ENCODE data around the gene MYLK. TPM values are rescaled to one million over a fixed set of nuclear protein-coding genes. Genes with fewer than 3 reads are reported as not detected.

The MYLK gene
- total RNA-seq, 4 donors from 2014 or later, result 24.6 to 47.0 (median 39.2) TPM

DNA sequence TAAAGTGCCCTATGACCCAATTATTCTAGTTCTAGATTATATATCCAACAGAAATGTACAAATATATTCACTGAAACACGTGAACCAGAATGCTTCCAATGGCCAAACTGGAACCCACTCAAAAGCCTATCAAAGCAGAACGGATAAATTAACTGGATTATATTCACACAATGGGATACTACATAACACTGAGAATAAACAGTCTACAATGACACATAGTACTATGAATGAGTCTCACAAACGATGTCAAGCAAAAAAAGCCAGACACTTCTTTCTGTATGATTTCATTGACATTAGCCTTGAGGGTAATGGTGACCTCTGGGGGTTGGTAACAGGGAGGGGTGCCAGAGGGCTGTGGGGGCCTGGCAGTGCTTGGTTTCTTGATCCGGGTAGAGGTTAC lies 248.4 kb downstream of the MYLK start:
- no peak for TF ChIP-seq EP300 (IDR thresholded peaks at IDR 0.05)
- no peak for TF ChIP-seq POLR2A (IDR thresholded peaks at IDR 0.05)
- TF ChIP-seq, protein P1, sequence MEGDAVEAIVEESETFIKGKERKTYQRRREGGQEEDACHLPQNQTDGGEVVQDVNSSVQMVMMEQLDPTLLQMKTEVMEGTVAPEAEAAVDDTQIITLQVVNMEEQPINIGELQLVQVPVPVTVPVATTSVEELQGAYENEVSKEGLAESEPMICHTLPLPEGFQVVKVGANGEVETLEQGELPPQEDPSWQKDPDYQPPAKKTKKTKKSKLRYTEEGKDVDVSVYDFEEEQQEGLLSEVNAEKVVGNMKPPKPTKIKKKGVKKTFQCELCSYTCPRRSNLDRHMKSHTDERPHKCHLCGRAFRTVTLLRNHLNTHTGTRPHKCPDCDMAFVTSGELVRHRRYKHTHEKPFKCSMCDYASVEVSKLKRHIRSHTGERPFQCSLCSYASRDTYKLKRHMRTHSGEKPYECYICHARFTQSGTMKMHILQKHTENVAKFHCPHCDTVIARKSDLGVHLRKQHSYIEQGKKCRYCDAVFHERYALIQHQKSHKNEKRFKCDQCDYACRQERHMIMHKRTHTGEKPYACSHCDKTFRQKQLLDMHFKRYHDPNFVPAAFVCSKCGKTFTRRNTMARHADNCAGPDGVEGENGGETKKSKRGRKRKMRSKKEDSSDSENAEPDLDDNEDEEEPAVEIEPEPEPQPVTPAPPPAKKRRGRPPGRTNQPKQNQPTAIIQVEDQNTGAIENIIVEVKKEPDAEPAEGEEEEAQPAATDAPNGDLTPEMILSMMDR (IDR thresholded peaks at IDR 0.05), result no peak
- TF ChIP-seq POLR2AphosphoS5 (IDR thresholded peaks at IDR 0.05), result no peak
- Histone ChIP-seq H3K27ac (no peak overlapping the region), H3K4me1 (peaks cover 8% of the 10 kb centered on the region), H3K9me3 (no peaks in the 10 kb centered on the region), H3K36me3 (peaks cover 19% of the 10 kb centered on the region), H3K4me3 (no peak overlapping the region), H3K27me3 (no peaks in the 10 kb centered on the region)
- no peak for DNase-seq (ENCODE audit: low spot score in 2 of 2)
- WGBS, result 51% methylated on average over 4 of the region's 4 CpGs

DNA sequence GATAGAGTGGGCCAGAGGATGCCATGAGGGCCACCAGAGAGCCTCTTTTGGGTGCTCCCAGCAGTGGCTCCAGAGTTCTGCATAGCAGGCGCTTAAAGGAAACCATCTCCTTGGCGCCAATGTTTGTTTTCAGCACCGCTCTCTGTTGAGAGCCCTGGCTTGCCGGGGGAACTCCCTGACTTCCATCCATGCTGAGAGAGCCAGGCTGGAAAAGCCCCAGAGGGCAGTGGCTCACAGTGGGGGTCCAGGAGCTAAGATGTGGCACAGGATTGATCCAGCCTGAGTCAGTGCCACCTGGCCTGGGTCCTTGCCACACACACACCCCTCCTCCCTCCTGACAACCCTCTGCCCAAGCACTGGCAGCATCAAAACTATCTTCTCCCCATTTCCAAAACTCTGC lies 248.9 kb downstream of the MYLK start:
- DNase-seq (ENCODE audit: low spot score in 2 of 2), result no peak
- H3K4me1 ChIP-seq, result peaks cover 8% of the 10 kb centered on the region
- TF ChIP-seq POLR2AphosphoS5 (IDR thresholded peaks at IDR 0.05) (no peak), EP300 (IDR thresholded peaks at IDR 0.05) (no peak), POLR2A (IDR thresholded peaks at IDR 0.05) (no peak)
- TF ChIP-seq, protein P1 (IDR thresholded peaks at IDR 0.05), result no peak
- H3K27ac ChIP-seq, result no peak overlapping the region
- H3K36me3 ChIP-seq, result peaks cover 18% of the 10 kb centered on the region
- no peak overlapping the region for H3K4me3 ChIP-seq
- WGBS, result 58% methylated on average over 4 of the region's 4 CpGs
- H3K9me3 ChIP-seq, result no peaks in the 10 kb centered on the region
- no peaks in the 10 kb centered on the region for H3K27me3 ChIP-seq

DNA sequence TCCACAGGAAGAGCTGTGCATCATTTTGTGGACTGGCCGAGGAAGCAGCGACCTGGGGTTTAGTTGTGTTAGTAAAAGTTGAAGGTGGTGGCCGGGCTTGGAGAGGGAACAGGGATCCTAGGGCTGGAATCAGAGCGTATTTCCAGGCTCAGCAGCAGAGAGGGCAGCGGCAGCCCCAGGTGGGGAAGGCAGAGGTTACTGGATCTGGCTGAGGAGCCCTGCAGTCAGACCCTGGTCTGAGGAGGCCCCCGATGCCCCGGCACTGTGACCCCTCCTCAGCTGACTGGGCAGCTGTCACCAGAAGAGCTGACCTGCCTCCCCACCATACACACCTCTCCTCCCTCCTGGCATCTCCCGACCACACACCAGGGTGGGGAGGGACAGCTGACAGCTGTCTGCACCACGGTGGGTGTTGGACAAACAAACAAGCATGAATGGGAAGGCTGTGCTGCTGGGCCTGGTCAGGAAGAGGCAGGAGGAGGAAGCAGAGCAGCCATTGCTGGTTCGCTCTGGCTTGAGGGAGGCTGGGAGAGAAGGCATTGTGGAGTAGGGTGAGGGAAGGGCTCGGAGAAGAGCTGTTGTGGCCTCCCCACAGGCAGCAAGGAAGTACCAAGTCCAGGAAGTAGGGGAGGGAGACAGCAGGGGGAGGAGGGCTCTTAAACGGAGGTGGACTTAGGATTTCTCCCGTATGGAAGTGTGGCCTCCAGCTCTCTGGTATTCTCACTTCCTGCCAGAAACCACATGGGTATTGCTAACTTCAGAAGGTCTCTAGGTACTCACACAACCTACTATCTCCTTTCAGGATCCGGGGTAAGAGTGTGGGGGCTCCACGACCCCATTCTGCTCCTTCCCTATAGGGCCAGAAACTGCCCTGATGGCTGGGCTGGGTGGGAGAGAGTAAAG lies 249.7 kb downstream of the MYLK start:
- whole genome bisulfite sequencing, result 80% methylated on average over 12 of the region's 15 CpGs
- DNase-seq (ENCODE audit: low spot score in 2 of 2), result no peak
- peaks cover 14% of the 10 kb centered on the region for H3K36me3 ChIP-seq
- H3K27me3 ChIP-seq, result no peaks in the 10 kb centered on the region
- TF ChIP-seq EP300 (IDR thresholded peaks at IDR 0.05), result no peak
- TF ChIP-seq POLR2AphosphoS5 (IDR thresholded peaks at IDR 0.05), result no peak
- TF ChIP-seq POLR2A (IDR thresholded peaks at IDR 0.05), result no peak
- TF ChIP-seq, protein P1 (IDR thresholded peaks at IDR 0.05), result no peak
- peaks cover 8% of the 10 kb centered on the region for H3K4me1 ChIP-seq
- no peaks in the 10 kb centered on the region for H3K9me3 ChIP-seq
- H3K27ac ChIP-seq, result no peak overlapping the region
- no peak overlapping the region for H3K4me3 ChIP-seq

DNA sequence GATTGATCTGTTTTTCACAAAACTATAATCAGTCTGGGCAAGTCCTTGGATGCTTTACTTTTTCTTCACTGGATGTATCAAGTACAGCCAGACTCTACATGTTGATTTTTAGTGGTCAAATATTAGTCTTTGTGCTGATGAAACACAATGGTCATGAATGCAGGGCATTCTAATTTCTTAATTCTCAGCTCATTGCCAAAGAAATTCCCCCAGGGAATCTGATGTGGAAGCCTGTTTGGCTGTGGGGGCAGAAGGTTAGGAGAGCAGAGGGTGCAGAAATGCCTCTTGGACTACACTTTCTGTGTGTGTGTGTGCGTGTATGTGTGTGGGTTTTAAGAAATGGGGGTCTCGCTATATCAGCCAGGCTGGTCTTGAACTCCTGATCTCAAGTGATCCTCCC lies 250.6 kb downstream of the MYLK start:
- H3K27ac ChIP-seq, result no peak overlapping the region
- no peaks in the 10 kb centered on the region for H3K27me3 ChIP-seq
- peaks cover 9% of the 10 kb centered on the region for H3K36me3 ChIP-seq
- H3K9me3 ChIP-seq, result no peaks in the 10 kb centered on the region
- DNase-seq (ENCODE audit: low spot score in 2 of 2), result no peak
- H3K4me1 ChIP-seq, result peaks cover 10% of the 10 kb centered on the region
- WGBS, result 90% methylated on average over 2 of the region's 2 CpGs
- no peak for TF ChIP-seq POLR2A (IDR thresholded peaks at IDR 0.05)
- no peak for TF ChIP-seq POLR2AphosphoS5 (IDR thresholded peaks at IDR 0.05)
- TF ChIP-seq, protein P1 (IDR thresholded peaks at IDR 0.05), result no peak
- TF ChIP-seq EP300 (IDR thresholded peaks at IDR 0.05), result no peak
- no peak overlapping the region for H3K4me3 ChIP-seq

DNA sequence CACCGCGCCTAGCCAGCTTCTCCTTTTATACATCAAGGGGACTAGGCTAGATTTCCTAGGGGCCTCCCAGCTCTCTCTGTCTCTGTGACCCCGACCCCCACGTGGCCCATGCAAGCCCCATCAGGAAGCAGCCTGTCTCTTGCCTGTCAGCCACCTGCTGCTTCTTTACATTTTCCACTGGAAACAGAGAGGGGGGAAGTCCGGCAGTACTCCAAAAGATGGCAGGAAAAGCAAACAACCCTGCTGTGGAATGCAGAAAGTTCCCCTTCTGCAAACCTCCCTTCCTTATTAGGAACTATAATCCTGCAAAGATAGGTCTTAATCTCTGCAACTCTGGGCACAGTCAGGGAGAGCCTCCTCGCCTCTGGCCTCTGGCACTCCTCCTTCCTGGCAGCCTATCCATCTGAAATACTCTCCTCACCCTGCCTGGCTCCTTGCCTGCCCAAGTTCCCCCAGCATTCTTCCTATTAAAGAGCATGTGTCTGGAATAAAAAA lies 251.9 kb downstream of the MYLK start:
- H3K27me3 ChIP-seq, result no peaks in the 10 kb centered on the region
- no peaks in the 10 kb centered on the region for H3K9me3 ChIP-seq
- no peak for DNase-seq (ENCODE audit: low spot score in 2 of 2)
- no peak overlapping the region for H3K27ac ChIP-seq
- H3K36me3 ChIP-seq, result no peaks in the 10 kb centered on the region
- H3K4me1 ChIP-seq, result peaks cover 15% of the 10 kb centered on the region
- WGBS, result 38% methylated on average over 6 of the region's 6 CpGs
- TF ChIP-seq, protein P1 (IDR thresholded peaks at IDR 0.05), result no peak
- TF ChIP-seq POLR2A (IDR thresholded peaks at IDR 0.05), result no peak
- no peak overlapping the region for H3K4me3 ChIP-seq

All from suprapubic skin (tissue), 4 donors.